Measurements from ENCODE around the gene GRIA2. TPM values are rescaled to one million over a fixed set of nuclear protein-coding genes. Genes with fewer than 3 reads are reported as not detected.
"Not testable (repeated sequence)": the region's sequence is repeated elsewhere in the genome, so short reads cannot be mapped to it uniquely, and the experiment has no call there.

GRIA2 gene
- total RNA-seq, result not detected in 2 replicates
- not detected for polyA plus RNA-seq (2012)

GRCh38 chr4:157220371-157220881, at the start of gene GRIA2:
GRIA2 (plus strand) TSS chr4:157220728; CDS start chr4:157221043, 315 bp downstream.
- DNase-seq (ENCODE audit: low read depth), result peak; percentile 74

- DNase-seq (ENCODE audit: low read depth), result peak; percentile 13
Observed at GRCh38 chr4:157172011-157172410, 48.5 kb upstream of the GRIA2 start.

GRCh38 chr4:157180268-157180667, 40.3 kb upstream of the GRIA2 start:
- DNase-seq (ENCODE audit: low read depth), result not testable (repeated sequence)

DNA sequence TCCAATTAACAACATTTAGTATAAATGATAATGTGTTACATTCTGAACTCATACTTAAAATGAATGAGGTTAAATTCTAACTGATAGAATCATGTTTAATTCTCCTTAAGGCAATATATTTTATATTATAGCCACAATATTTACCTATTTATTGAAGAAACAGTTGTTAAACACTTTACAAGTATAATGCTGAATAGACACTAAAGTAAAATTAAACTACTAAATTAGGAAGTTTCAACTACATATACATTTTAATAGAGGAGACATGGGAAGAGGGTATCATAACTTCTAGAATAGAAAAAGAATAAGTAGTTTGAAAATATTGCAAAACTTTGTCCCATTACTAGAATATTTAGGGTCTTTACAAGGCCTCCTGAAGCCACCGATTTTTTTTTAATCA, 36.2 kb upstream of the GRIA2 start:
- no peak for DNase-seq (ENCODE audit: low read depth)

DNA sequence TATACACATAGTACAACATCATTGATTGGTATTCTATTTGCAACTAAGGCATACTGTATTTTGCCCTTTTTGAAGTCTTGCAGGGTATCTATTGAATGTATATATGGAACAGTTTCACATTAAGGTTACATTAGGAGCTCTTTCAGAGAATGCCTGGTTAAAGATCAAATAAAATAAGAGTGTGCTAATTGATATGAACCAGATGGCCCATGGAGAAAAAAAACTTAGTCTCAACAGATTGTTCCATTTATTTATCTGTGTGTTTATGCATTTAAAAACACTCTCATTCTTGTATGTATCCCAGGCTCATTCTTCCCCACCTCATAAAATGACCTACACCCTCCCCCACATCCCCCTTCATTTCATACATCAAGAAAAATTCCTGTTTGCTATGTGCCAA, 35.2 kb upstream of the GRIA2 start:
- DNase-seq (ENCODE audit: low read depth), result no peak

DNA sequence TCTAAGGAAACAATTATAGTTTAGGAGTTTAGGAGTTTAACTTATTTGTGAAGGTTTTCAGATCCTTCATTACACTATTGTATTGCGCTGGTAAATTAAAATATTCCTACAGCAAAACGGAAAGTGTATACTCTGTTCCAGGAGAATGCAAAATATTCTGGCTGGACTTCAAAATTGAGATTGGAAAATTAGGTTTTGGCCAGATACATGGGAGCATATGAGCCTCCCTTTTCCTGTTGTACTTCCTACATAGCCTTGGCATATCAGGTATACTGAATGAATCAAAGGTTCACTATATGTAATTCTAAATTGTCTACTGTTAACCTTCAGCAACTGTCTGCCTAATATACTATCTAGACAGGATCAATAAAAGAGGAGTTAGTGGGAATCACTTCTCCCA, 25.2 kb upstream of the GRIA2 start:
- DNase-seq (ENCODE audit: low read depth), result no peak

DNA sequence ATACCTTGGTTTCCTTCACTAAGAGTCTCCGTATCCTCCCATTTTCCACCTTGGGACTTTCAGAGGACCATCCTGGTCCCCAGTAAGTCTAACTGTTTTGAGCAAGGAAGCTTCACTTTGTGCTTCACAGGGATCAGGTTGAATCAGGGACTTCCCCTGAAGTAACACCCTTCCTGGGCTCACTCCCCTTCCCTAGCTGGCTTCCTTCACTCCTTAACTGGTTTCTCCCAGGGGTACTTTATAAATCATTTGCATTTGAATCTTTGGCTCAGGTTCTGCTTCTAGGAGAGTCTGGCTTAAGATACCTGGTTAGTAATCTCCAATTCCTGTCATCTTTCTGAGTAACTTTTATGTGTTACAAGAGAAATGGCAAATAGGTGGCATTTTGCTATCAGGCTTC, 24.5 kb upstream of the GRIA2 start:
- no peak for DNase-seq (ENCODE audit: low read depth)

- no peak for DNase-seq (ENCODE audit: low read depth)
Observed at GRCh38 chr4:157204634-157205244, 15.8 kb upstream of the GRIA2 start.

GRCh38 chr4:157217708-157218107, 2.8 kb upstream of the GRIA2 start:
- DNase-seq (ENCODE audit: low read depth), result peak; percentile 39

- no peak for DNase-seq (ENCODE audit: low read depth)
Observed at GRCh38 chr4:157219711-157220370, 687 bp upstream of the GRIA2 start.

- DNase-seq (ENCODE audit: low read depth), result no peak
Observed at GRCh38 chr4:157221426-157221894, 932 bp downstream of the GRIA2 start.

- no peak for DNase-seq (ENCODE audit: low read depth)
Observed at GRCh38 chr4:157221895-157222770, 1.6 kb downstream of the GRIA2 start.

GRCh38 chr4:157222771-157223160, 2.2 kb downstream of the GRIA2 start:
- DNase-seq (ENCODE audit: low read depth), result no peak

DNA sequence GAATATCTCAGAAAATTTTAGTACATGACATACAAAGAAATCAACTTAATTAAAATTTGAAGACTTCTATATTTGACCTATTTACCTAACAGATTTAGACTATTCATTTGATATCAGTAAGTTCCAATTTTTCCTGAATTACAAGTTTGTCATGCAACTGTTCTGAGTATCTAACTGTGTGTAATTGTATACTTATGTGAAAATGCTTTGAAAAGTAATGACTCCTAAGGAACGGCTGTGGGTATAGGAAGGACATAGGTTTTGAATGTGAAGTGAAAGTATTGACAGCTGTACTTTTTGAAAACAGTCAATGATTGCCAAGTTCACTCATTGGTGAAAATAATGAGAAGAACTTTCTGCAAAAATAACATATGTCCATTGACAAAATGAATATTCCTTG, 2.9 kb downstream of the GRIA2 start:
- no peak for DNase-seq (ENCODE audit: low read depth)

DNA sequence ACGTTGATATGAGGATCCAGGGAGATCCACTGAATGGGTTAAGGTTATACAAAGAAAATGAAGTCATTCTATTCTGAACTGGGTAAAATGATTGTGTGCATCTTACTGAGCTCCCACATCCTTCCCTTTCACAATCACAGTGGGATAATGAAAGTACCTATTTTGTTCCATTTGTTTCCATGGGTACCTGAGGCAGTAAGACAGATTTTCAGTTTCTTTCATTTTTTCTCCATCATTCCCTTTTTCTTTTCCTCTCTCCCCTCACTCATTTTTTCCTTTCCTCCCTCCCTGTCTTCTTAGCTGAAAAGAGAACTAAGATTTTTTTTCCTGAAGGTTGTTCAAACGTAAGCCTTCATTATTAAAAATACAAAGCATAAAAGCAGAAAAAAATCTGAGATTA, 4.6 kb downstream of the GRIA2 start:
- no peak for DNase-seq (ENCODE audit: low read depth)

- no peak for DNase-seq (ENCODE audit: low read depth)
Observed at GRCh38 chr4:157226035-157226434, 5.5 kb downstream of the GRIA2 start.

GRCh38 chr4:157226601-157227000, 6.1 kb downstream of the GRIA2 start:
- DNase-seq (ENCODE audit: low read depth), result no peak

GRCh38 chr4:157231525-157231924, 11.0 kb downstream of the GRIA2 start:
- DNase-seq (ENCODE audit: low read depth), result no peak

GRCh38 chr4:157242871-157243270, 22.3 kb downstream of the GRIA2 start:
- no peak for DNase-seq (ENCODE audit: low read depth)

- no peak for DNase-seq (ENCODE audit: low read depth)
Observed at GRCh38 chr4:157244348-157244747, 23.8 kb downstream of the GRIA2 start.

GRCh38 chr4:157245351-157245750, 24.8 kb downstream of the GRIA2 start:
- DNase-seq (ENCODE audit: low read depth), result no peak

DNA sequence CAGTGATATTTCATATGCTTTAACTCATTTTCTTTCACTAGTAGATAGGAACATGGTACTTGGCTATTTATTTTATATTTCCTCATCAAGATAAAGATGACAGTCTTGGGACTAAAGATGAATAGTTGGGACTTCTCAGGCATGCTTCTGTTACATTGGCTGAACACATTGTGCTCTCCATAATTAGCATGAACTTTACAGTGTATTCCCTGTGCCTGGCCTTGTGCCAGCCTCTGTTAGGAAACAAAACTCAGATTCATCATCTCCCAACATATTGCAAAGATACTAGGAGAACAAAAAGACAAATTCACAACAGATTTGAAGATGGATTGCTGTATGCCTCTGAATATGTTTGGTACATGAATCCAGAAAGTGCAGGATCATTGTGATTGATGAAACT, 26.4 kb downstream of the GRIA2 start:
- DNase-seq (ENCODE audit: low read depth), result no peak

Data from myocyte (in vitro differentiated cells).